Kidney (tissue), 14 donors: ENCODE data around the gene EFNA2. TPM values are rescaled to one million over a fixed set of nuclear protein-coding genes. Genes with fewer than 3 reads are reported as not detected.

ENCODE experiments used
- DNase-seq, 5 donors: peaks; one replicate each; pipeline ENCODE4 v3.0.0-alpha.2; 2013 to 2020
- FAIRE-seq: peaks from 2 replicates; lab custom pipeline; 2012; peaks lifted over from hg19 to GRCh38; lab: Jason Lieb, UNC
- H3K27ac ChIP-seq, 2 donors: one replicate each; pipeline ENCODE4 v1.7.0; 2013; ENCODE audit warnings: low read depth in 2 of 2, low read length in 2 of 2, inconsistent platforms in 1 of 2
- H3K27me3 ChIP-seq: one replicate; pipeline ENCODE4 v1.7.1; 2013; ENCODE audit warnings: low read length, inconsistent platforms; ENCODE audit not compliant: control insufficient read depth, insufficient read depth
- H3K36me3 ChIP-seq, 3 donors: one replicate each; pipeline versions ENCODE4 v1.7.0 to v1.7.1; 2013; ENCODE audit warnings: low read length in 3 of 3, control low read depth in 1 of 3, inconsistent platforms in 1 of 3; ENCODE audit not compliant: insufficient read depth in 3 of 3, control insufficient read depth in 2 of 3
- H3K4me1 ChIP-seq, 3 donors: one replicate each; pipeline versions ENCODE4 v1.7.0 to v1.7.1; 2013; ENCODE audit warnings: low read length in 3 of 3, inconsistent platforms in 1 of 3, low read depth in 1 of 3; ENCODE audit not compliant: control insufficient read depth in 2 of 3, insufficient read depth in 2 of 3
- H3K4me3 ChIP-seq, 3 donors: one replicate each; pipeline versions ENCODE4 v1.7.0 to v1.8.1; 2013; ENCODE audit warnings: low read length in 3 of 3, control low read depth in 1 of 3, inconsistent platforms in 1 of 3
- H3K9ac ChIP-seq, 3 donors: one replicate each; pipeline versions ENCODE4 v1.7.0 to v1.7.1; 2013; ENCODE audit warnings: low read length in 3 of 3, control low read depth in 1 of 3, inconsistent platforms in 1 of 3
- H3K9me3 ChIP-seq, 3 donors: one replicate each; pipeline versions ENCODE4 v1.7.0 to v1.7.1; 2013; ENCODE audit warnings: low read length in 3 of 3, control low read depth in 1 of 3, inconsistent platforms in 1 of 3; ENCODE audit not compliant: control insufficient read depth in 2 of 3, insufficient read depth in 1 of 3
- intact Hi-C: fragments of 100-400 bp; cut with DNase I; formaldehyde crosslinking; loops from one replicate; pipeline ENCODE4 v1.11.1; 2022
- polyA plus RNA-seq: library from polyadenylated mRNA; stranded (reverse); fragments of 350-450 nt; fragmentation: Illumina TruSeq; extraction: RNeasy Lipid Tissue Mini Kit (QIAGEN cat#74804); gene quantifications from one replicate; pipeline ENCODE4 v1.2.3, GENCODE V29; 2014; ENCODE audit warnings: low read depth, low replicate concordance; ENCODE audit not compliant: insufficient read depth
- total RNA-seq: library from RNA; stranded (reverse); fragmentation: NEBNext Ultra II Directional; extraction: Animal tissue kit (Norgen Biotek cat#: 25700); gene quantifications from one replicate; pipeline ENCODE4 v1.2.1, GENCODE V29; 2021
- TF ChIP-seq, protein P1 (sequence below): IDR thresholded peaks from 3 replicates; pipeline ENCODE4 v1.5.1; 2012; ENCODE audit warnings: mild to moderate bottlenecking, moderate library complexity, borderline replicate concordance; ENCODE audit not compliant: insufficient read depth; ENCODE audit errors: extremely low read depth
- donor health status: control.
- donor health status: control.
- donor health status: control.
- donor health status: control.
- donor health status: control.
- donor health status: DM: yes; HTN: yes; CAD: no.
- donor health status: Normal renal cell carcinoma (clear cell type).

EFNA2 gene
- total and polyA plus RNA-seq, 2 donors from 2014 or later = not detected

DNA sequence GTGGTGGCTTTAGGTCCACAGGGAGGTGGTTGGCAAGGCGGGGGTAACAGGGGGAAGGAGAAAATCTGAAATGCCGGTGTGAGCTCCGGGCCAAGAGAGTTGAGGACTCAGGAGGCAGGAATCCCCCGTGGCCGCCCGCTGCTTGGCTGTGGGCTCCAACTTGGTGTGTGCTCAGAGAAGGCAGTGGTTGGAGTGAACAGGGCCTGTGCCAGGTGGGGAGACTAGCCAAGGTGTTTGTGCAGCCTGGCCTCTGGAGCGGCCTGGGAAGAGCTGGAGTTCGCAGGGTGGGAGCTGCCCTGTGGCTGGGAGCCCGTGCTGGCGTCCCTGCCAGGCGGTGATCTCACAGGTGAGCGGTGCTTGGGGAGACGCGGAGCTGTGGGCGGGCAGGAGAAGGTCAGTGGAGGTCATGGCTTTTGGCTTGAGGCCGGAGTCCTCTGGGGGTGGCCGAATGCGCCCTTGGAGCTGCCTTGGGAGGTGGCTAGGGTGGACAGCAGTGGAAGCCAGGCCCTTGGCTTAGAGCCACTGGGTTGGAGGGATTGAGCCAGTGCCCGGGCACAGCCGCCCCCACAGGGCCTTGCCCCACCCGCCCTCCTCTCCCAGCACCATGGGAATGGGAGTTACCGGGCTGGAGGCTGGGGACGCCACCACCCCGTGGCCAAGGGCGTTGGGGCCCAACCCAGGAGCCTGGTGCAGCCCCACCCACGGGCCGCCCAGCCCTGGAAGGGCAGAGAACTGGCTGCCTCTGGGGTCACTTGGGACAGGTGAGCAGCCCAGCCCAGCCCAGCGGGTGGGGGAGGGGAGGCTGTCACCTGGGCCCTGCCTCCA lies 23.7 kb upstream of the EFNA2 start:
- FAIRE-seq (no peak), DNase-seq (peak in 3 of 5 donors; percentile 31 to 97 (median 81))
- Histone ChIP-seq H3K4me3 (peak overlapping the region; percentile 13 to 79 (median 52)), H3K27me3 (no peaks in the 10 kb centered on the region), H3K36me3 (peaks cover 0 to under 1% (median 0%) of the 10 kb centered on the region in 3 donors), H3K9me3 (no peaks in the 10 kb centered on the region), H3K27ac (peak overlapping the region; percentile 97 to 98), H3K4me1 (peaks cover 0 to 62% (median 39%) of the 10 kb centered on the region in 3 donors), H3K9ac (peak overlapping the region in 2 of 3 donors; percentile 61 to 93)
- TF ChIP-seq, protein P1, sequence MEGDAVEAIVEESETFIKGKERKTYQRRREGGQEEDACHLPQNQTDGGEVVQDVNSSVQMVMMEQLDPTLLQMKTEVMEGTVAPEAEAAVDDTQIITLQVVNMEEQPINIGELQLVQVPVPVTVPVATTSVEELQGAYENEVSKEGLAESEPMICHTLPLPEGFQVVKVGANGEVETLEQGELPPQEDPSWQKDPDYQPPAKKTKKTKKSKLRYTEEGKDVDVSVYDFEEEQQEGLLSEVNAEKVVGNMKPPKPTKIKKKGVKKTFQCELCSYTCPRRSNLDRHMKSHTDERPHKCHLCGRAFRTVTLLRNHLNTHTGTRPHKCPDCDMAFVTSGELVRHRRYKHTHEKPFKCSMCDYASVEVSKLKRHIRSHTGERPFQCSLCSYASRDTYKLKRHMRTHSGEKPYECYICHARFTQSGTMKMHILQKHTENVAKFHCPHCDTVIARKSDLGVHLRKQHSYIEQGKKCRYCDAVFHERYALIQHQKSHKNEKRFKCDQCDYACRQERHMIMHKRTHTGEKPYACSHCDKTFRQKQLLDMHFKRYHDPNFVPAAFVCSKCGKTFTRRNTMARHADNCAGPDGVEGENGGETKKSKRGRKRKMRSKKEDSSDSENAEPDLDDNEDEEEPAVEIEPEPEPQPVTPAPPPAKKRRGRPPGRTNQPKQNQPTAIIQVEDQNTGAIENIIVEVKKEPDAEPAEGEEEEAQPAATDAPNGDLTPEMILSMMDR = no peak
- intact Hi-C loops = no loop called here

DNA sequence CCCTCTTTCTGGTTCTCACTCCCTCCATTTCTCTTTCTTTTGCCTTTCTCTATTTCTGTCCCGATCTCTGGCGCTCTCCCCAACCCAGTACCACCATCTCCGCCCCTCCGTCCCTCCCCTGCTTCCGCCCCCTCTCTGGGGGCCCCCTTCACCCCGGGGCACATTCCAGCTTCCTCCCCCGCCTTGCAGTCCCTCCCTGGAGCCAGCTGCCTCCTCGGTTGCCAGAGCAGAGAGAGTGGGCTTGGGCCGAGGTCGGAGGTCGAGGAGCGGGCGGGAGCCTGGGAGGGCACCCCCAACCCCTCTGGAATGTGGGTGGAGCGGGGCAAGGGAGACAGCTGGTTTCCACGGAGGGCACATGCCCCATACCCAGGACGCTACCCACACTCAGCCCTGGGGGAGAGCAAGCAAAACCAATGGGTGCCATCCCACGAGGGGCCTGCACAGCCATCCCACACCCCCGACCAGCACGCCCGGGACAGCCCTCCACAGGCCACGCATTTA lies 23.0 kb upstream of the EFNA2 start:
- H3K9ac ChIP-seq = peak overlapping the region in 1 of 3 donors; percentile 93
- TF ChIP-seq, protein P1 = no peak

DNA sequence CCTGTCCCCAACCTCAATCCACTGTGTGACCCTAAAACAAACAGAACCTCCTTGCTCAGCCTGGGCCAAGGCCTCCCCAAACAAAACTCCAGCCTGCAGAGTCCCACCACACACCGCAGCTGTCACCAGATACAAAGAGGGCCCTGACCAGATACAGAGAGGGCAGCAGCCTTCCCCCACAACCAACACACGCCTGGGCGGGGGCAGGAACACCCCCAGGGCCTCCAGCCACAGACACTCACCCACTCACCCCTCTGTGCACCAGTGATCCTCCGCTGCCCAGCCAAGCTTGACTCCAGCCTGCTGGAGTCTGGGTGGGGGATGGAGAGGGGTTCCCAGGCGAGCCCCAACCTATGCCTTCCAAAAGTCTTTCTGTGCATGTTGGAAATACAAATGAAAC lies 22.5 kb upstream of the EFNA2 start:
- Histone ChIP-seq H3K36me3 (no peaks in the 10 kb centered on the region), H3K9ac (peak overlapping the region in 1 of 3 donors; percentile 93), H3K27me3 (no peaks in the 10 kb centered on the region), H3K4me1 (peaks cover 0 to 61% (median 42%) of the 10 kb centered on the region in 3 donors), H3K9me3 (no peaks in the 10 kb centered on the region), H3K27ac (peak overlapping the region; percentile 97 to 98), H3K4me3 (no peak overlapping the region)
- DNase-seq (peak in 1 of 5 donors; percentile 80), FAIRE-seq (no peak)
- TF ChIP-seq, protein P1 = no peak
- intact Hi-C loops = no loop called here

More for the DNA sequence above, 23.0 kb upstream of the EFNA2 start:
- peak overlapping the region; percentile 97 to 98 for H3K27ac ChIP-seq
- no peaks in the 10 kb centered on the region for H3K36me3 ChIP-seq
- no peaks in the 10 kb centered on the region for H3K9me3 ChIP-seq
- no peak for FAIRE-seq
- DNase-seq = peak; percentile 83 to 90 (median 87)
- intact Hi-C loops = no loop called here
- H3K27me3 ChIP-seq = no peaks in the 10 kb centered on the region
- H3K4me1 ChIP-seq = peaks cover 0 to 64% (median 39%) of the 10 kb centered on the region in 3 donors
- peak overlapping the region in 1 of 3 donors; percentile 32 for H3K4me3 ChIP-seq
